Type B pancreatic cell (in vitro differentiated cells): ENCODE measurements around the gene CD151. TPM values are rescaled to one million over a fixed set of nuclear protein-coding genes. Genes with fewer than 3 reads are reported as not detected.

Experiments used
- DNase-seq: peaks from one replicate; pipeline ENCODE4 v3.0.0; 2021; ENCODE audit warnings: mixed read lengths; ENCODE audit not compliant: unreplicated experiment; ENCODE audit errors: extremely low spot score
- H3K27ac Mint-ChIP-seq: 2 replicates; pipeline ENCODE4 v1.8.0; 2021; ENCODE audit warnings: mild to moderate bottlenecking, mixed read lengths
- H3K27me3 Mint-ChIP-seq: 2 replicates; pipeline ENCODE4 v1.8.0; 2021; ENCODE audit warnings: mixed read lengths
- H3K36me3 Mint-ChIP-seq: 2 replicates; pipeline ENCODE4 v1.8.0; 2021; ENCODE audit warnings: mixed read lengths
- H3K4me1 Mint-ChIP-seq: one replicate; pipeline ENCODE4 v1.8.0; 2021; ENCODE audit warnings: mixed read lengths; ENCODE audit not compliant: unreplicated experiment
- H3K4me3 Mint-ChIP-seq: 2 replicates; pipeline ENCODE4 v1.8.0; 2021; ENCODE audit warnings: mild to moderate bottlenecking, mixed read lengths
- H3K9me3 Mint-ChIP-seq: 2 replicates; pipeline ENCODE4 v1.8.0; 2021; ENCODE audit warnings: mixed read lengths
- CTCF ChIP-seq: fragments of 200-600 bp; sonication (generic); conservative IDR thresholded peaks from 2 replicates; pipeline ENCODE4 v1.5.0; 2021; ENCODE audit warnings: antibody characterized with exemption, mild to moderate bottlenecking
- long read RNA-seq: library from polyadenylated mRNA; unstranded; transcript quantifications from one replicate; pipeline ENCODE4 v2.0.0, GENCODE V29; 2020
- total RNA-seq: library from RNA; stranded (reverse); gene quantifications from 2 replicates; pipeline ENCODE4 v1.2.1, GENCODE V29; 2021; ENCODE audit warnings: low replicate concordance

Gene CD151
- 126 and 128 TPM in 2 replicates for total RNA-seq
- long read RNA-seq, partial matches to known transcripts: 0 of 6 reads
- long read RNA-seq, other reads (novel, unspliced or antisense): 2 of 6 reads

GRCh38 chr11:832529-833113, at the start of gene CD151:
Gene CD151 (plus strand): TSS chr11:832952. CDS start chr11:836070, 3,118 bp downstream.
- peaks cover 8% of the 10 kb centered on the region for H3K4me1 Mint-ChIP-seq
- H3K27ac Mint-ChIP-seq: peak within 1 kb of the TSS; percentile 89
- no peaks in the 10 kb centered on the region for H3K9me3 Mint-ChIP-seq
- H3K27me3 Mint-ChIP-seq: peaks cover 38% of the 10 kb centered on the region
- no peaks in the 10 kb centered on the region for H3K36me3 Mint-ChIP-seq
- TF ChIP-seq CTCF: peak; percentile 47
- H3K4me3 Mint-ChIP-seq: peak within 1 kb of the TSS; percentile 84
- DNase-seq: no peak

- no peaks in the 10 kb centered on the region for H3K36me3 Mint-ChIP-seq
- H3K9me3 Mint-ChIP-seq: no peaks in the 10 kb centered on the region
- H3K27me3 Mint-ChIP-seq: no peaks in the 10 kb centered on the region
- H3K4me3 Mint-ChIP-seq: peak overlapping the region; percentile 73
- TF ChIP-seq CTCF: peak; percentile 88
- H3K4me1 Mint-ChIP-seq: peaks cover 12% of the 10 kb centered on the region
- no peak for DNase-seq
- H3K27ac Mint-ChIP-seq: peak overlapping the region; percentile 89
Measured at GRCh38 chr11:783581-784015, 49.2 kb upstream of the CD151 start.

- no peak for DNase-seq
- H3K27ac Mint-ChIP-seq: no peak overlapping the region
Measured at GRCh38 chr11:786235-787083, 46.3 kb upstream of the CD151 start.

GRCh38 chr11:787084-787675, 45.6 kb upstream of the CD151 start:
- Mint-ChIP-seq H3K27ac (no peak overlapping the region), H3K9me3 (no peaks in the 10 kb centered on the region), H3K4me3 (no peak overlapping the region), H3K27me3 (no peaks in the 10 kb centered on the region), H3K4me1 (peaks cover 12% of the 10 kb centered on the region), H3K36me3 (no peaks in the 10 kb centered on the region)
- TF ChIP-seq CTCF: no peak
- no peak for DNase-seq

More at GRCh38 chr11:786235-787083, 46.3 kb upstream of the CD151 start:
- H3K36me3 Mint-ChIP-seq: no peaks in the 10 kb centered on the region
- H3K9me3 Mint-ChIP-seq: no peaks in the 10 kb centered on the region
- peaks cover 12% of the 10 kb centered on the region for H3K4me1 Mint-ChIP-seq
- no peak for TF ChIP-seq CTCF
- no peaks in the 10 kb centered on the region for H3K27me3 Mint-ChIP-seq
- H3K4me3 Mint-ChIP-seq: no peak overlapping the region

- Mint-ChIP-seq H3K4me1 (peaks cover 9% of the 10 kb centered on the region), H3K27me3 (no peaks in the 10 kb centered on the region), H3K36me3 (no peaks in the 10 kb centered on the region), H3K9me3 (no peaks in the 10 kb centered on the region), H3K27ac (no peak overlapping the region), H3K4me3 (no peak overlapping the region)
- no peak for DNase-seq
- peak; percentile 46 for TF ChIP-seq CTCF
Measured at GRCh38 chr11:788009-788640, 44.6 kb upstream of the CD151 start.
